HepG2 (cell line): ENCODE measurements around the gene EIF2AK2. TPM values are rescaled to one million over a fixed set of nuclear protein-coding genes. Genes with fewer than 3 reads are reported as not detected.

Experiments used
- HOXA5 ChIP-seq: sonication (generic); formaldehyde crosslinking; IDR thresholded peaks from 2 replicates; pipeline ENCODE4 v1.4.0; 2020; ENCODE audit warnings: missing genetic modification reagents
- JARID2 ChIP-seq: sonication (generic); formaldehyde crosslinking; IDR thresholded peaks from 2 replicates; pipeline ENCODE4 v1.8.1; 2023; ENCODE audit warnings: missing genetic modification reagents, inconsistent platforms; ENCODE audit not compliant: insufficient replicate concordance
- MBD4 ChIP-seq: IDR thresholded peaks from 2 replicates; pipeline ENCODE4 v1.6.1; 2012; ENCODE audit warnings: low read length, inconsistent platforms, borderline replicate concordance
- NONO ChIP-seq, 2 experiments: fragments of 450-650 bp in 1 of 2; sonication (generic) in 1 of 2; formaldehyde crosslinking in 1 of 2; IDR thresholded peaks in 1 of 2; conservative IDR thresholded peaks in 1 of 2; 2 replicates each; pipeline versions ENCODE4 v1.6.1 to v1.8.0; 2017 to 2022; ENCODE audit warnings: mild to moderate bottlenecking in 1 of 2, missing genetic modification reagents in 1 of 2, moderate library complexity in 1 of 2
- NR2C2 ChIP-seq: sonication (generic); formaldehyde crosslinking; IDR thresholded peaks from 2 replicates; pipeline ENCODE4 v1.4.0; 2020; ENCODE audit warnings: missing genetic modification reagents, mild to moderate bottlenecking, moderate library complexity, borderline replicate concordance
- PHF20 ChIP-seq: sonication (generic); formaldehyde crosslinking; IDR thresholded peaks from 2 replicates; pipeline ENCODE4 v1.5.0; 2020; ENCODE audit warnings: mild to moderate bottlenecking, missing genetic modification reagents
- POGK ChIP-seq: sonication (generic); formaldehyde crosslinking; conservative IDR thresholded peaks from 2 replicates; pipeline ENCODE4 v1.8.0; 2022; ENCODE audit warnings: mild to moderate bottlenecking, moderate library complexity, missing genetic modification reagents
- REXO4 ChIP-seq: sonication (generic); formaldehyde crosslinking; IDR thresholded peaks from 2 replicates; pipeline ENCODE4 v1.8.0; 2022; ENCODE audit warnings: missing genetic modification reagents, mild to moderate bottlenecking, borderline replicate concordance
- SALL1 ChIP-seq: sonication (generic); formaldehyde crosslinking; IDR thresholded peaks from 2 replicates; pipeline ENCODE4 v1.8.0; 2022; ENCODE audit warnings: mild to moderate bottlenecking, missing genetic modification reagents
- TAF1 ChIP-seq: sonication (generic); formaldehyde crosslinking; IDR thresholded peaks from 2 replicates; pipeline ENCODE4 v1.4.0; 2020; ENCODE audit warnings: missing genetic modification reagents
- TSC22D2 ChIP-seq: sonication (generic); formaldehyde crosslinking; IDR thresholded peaks from 2 replicates; pipeline ENCODE4 v1.5.1; 2020; ENCODE audit warnings: missing genetic modification reagents, mild to moderate bottlenecking, borderline replicate concordance
- ZNF230 ChIP-seq: sonication (generic); formaldehyde crosslinking; IDR thresholded peaks from 2 replicates; pipeline ENCODE4 v1.4.0; 2020; ENCODE audit warnings: mild to moderate bottlenecking, missing genetic modification reagents
- ZNF331 ChIP-seq: sonication (generic); formaldehyde crosslinking; IDR thresholded peaks from 2 replicates; pipeline ENCODE4 v1.4.0; 2020; ENCODE audit warnings: missing genetic modification reagents
- ZNF34 ChIP-seq: sonication (generic); formaldehyde crosslinking; IDR thresholded peaks from 2 replicates; pipeline ENCODE4 v1.4.0; 2020; ENCODE audit warnings: mild to moderate bottlenecking, missing genetic modification reagents, borderline replicate concordance
- ZNF414 ChIP-seq: sonication (generic); formaldehyde crosslinking; IDR thresholded peaks from 2 replicates; pipeline ENCODE4 v1.5.0; 2020; ENCODE audit warnings: missing genetic modification reagents
- ZNF543 ChIP-seq: sonication (generic); formaldehyde crosslinking; IDR thresholded peaks from 2 replicates; pipeline ENCODE4 v1.4.0; 2020; ENCODE audit warnings: mild to moderate bottlenecking, missing genetic modification reagents
- ZNF556 ChIP-seq: sonication (generic); formaldehyde crosslinking; IDR thresholded peaks from 2 replicates; pipeline ENCODE4 v1.4.0; 2020; ENCODE audit warnings: mild to moderate bottlenecking, missing genetic modification reagents, borderline replicate concordance
- polyA plus RNA-seq, 8 experiments: library from polyadenylated mRNA; depleted of rRNA in 3 of 8; stranded (reverse) in 7 of 8; unstranded in 1 of 8; fragments of >200 nt; fragmentation: Illumina TruSeq in 4 of 8; extraction: Trizol in 4 of 8; gene quantifications; 2 replicates each; pipeline versions ENCODE4 v1.2.1 to v1.2.3, GENCODE V29; 2011 to 2016; ENCODE audit warnings: low read depth in 4 of 8, missing spikeins in 1 of 8, mixed read lengths in 1 of 8; ENCODE audit not compliant: insufficient read depth in 1 of 8
- total RNA-seq, 5 experiments: library from RNA; depleted of rRNA; stranded (reverse); fragments of >200 nt; fragmentation: Illumina TruSeq; extraction: Trizol; gene quantifications; 2 replicates each; pipeline ENCODE4 v1.2.3, GENCODE V29; 2016; ENCODE audit warnings: low read depth in 1 of 5
- TF ChIP-seq, protein P1 (sequence below), 2 experiments: fragments of 450-650 bp in 1 of 2; sonication (generic) in 1 of 2; formaldehyde crosslinking; IDR thresholded peaks; 2 replicates each; pipeline versions ENCODE4 v1.5.0 to v1.8.0; 2020 to 2022; ENCODE audit warnings: mild to moderate bottlenecking in 1 of 2, missing genetic modification reagents in 1 of 2
- TF ChIP-seq, protein P2 (sequence below): sonication (generic); formaldehyde crosslinking; IDR thresholded peaks from 2 replicates; pipeline ENCODE4 v1.4.0; 2020; ENCODE audit warnings: mild to moderate bottlenecking, missing genetic modification reagents, borderline replicate concordance

Gene EIF2AK2
- total and polyA plus RNA-seq, 2 of the 13 experiments (the other 11 are each of a cell fraction or from before 2014, with no cell fraction given) = 10.2 to 26.1 TPM

GRCh38 chr2:37156857-37157714, at the start of gene EIF2AK2 (continued):
- TF ChIP-seq NONO (IDR thresholded peaks at IDR 0.05) (no peak), NONO (CRISPR knock-in tag; conservative IDR thresholded peaks at IDR 0.05) (peak; percentile 85), MBD4 (no peak), ZNF414 (CRISPR knock-in tag) (peak; percentile 78; the same call in 1 of the 2 replicates), ZNF543 (CRISPR knock-in tag) (no peak), PHF20 (peak; percentile 27), ZNF34 (CRISPR knock-in tag) (peak; percentile 17; the same call in 1 of the 2 replicates), REXO4 (CRISPR knock-in tag) (no peak), HOXA5 (no peak), SALL1 (peak; percentile 55), TAF1 (CRISPR knock-in tag) (peak; percentile 71), POGK (CRISPR knock-in tag) (peak; percentile 49; the same call in 1 of the 2 replicates), ZNF230 (CRISPR knock-in tag) (peak; percentile 53; the same call in 1 of the 2 replicates), ZNF331 (CRISPR knock-in tag) (0 out of 2 replicates have a peak, but pooled peaks have one; percentile 44), JARID2 (CRISPR knock-in tag) (no peak), NR2C2 (no peak), ZNF556 (CRISPR knock-in tag) (0 out of 2 replicates have a peak, but pooled peaks have one; percentile 18), TSC22D2 (CRISPR knock-in tag) (0 out of 2 replicates have a peak, but pooled peaks have one; percentile 27)
- TF ChIP-seq, protein P1, sequence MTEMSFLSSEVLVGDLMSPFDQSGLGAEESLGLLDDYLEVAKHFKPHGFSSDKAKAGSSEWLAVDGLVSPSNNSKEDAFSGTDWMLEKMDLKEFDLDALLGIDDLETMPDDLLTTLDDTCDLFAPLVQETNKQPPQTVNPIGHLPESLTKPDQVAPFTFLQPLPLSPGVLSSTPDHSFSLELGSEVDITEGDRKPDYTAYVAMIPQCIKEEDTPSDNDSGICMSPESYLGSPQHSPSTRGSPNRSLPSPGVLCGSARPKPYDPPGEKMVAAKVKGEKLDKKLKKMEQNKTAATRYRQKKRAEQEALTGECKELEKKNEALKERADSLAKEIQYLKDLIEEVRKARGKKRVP (CRISPR knock-in tag; IDR thresholded peaks at IDR 0.05) = peak in 1 of 2 experiments; percentile 61; a peak in 2 of 4 replicates
- TF ChIP-seq, protein P2, sequence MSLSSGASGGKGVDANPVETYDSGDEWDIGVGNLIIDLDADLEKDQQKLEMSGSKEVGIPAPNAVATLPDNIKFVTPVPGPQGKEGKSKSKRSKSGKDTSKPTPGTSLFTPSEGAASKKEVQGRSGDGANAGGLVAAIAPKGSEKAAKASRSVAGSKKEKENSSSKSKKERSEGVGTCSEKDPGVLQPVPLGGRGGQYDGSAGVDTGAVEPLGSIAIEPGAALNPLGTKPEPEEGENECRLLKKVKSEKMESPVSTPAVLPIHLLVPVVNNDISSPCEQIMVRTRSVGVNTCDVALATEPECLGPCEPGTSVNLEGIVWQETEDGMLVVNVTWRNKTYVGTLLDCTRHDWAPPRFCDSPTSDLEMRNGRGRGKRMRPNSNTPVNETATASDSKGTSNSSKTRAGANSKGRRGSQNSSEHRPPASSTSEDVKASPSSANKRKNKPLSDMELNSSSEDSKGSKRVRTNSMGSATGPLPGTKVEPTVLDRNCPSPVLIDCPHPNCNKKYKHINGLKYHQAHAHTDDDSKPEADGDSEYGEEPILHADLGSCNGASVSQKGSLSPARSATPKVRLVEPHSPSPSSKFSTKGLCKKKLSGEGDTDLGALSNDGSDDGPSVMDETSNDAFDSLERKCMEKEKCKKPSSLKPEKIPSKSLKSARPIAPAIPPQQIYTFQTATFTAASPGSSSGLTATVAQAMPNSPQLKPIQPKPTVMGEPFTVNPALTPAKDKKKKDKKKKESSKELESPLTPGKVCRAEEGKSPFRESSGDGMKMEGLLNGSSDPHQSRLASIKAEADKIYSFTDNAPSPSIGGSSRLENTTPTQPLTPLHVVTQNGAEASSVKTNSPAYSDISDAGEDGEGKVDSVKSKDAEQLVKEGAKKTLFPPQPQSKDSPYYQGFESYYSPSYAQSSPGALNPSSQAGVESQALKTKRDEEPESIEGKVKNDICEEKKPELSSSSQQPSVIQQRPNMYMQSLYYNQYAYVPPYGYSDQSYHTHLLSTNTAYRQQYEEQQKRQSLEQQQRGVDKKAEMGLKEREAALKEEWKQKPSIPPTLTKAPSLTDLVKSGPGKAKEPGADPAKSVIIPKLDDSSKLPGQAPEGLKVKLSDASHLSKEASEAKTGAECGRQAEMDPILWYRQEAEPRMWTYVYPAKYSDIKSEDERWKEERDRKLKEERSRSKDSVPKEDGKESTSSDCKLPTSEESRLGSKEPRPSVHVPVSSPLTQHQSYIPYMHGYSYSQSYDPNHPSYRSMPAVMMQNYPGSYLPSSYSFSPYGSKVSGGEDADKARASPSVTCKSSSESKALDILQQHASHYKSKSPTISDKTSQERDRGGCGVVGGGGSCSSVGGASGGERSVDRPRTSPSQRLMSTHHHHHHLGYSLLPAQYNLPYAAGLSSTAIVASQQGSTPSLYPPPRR = 0 out of 2 replicates have a peak, but pooled peaks have one; percentile 19
